Osteoblast (primary cell): ENCODE data around the gene SCAMP5. TPM values are rescaled to one million over a fixed set of nuclear protein-coding genes. Genes with fewer than 3 reads are reported as not detected.

Source experiments
- DNase-seq: peaks from one replicate; pipeline ENCODE4 v3.0.0; 2011; ENCODE audit warnings: low spot score, mixed read lengths; ENCODE audit not compliant: insufficient read length; ENCODE audit errors: missing footprints
- H2AFZ ChIP-seq: 2 replicates; pipeline ENCODE4 v1.6.0; 2011; ENCODE audit warnings: mild to moderate bottlenecking, low read length
- H3K27ac ChIP-seq: 2 replicates; pipeline ENCODE4 v1.5.1; 2011; ENCODE audit warnings: mild to moderate bottlenecking, low read depth, low read length, moderate library complexity
- H3K27me3 ChIP-seq: 2 replicates; pipeline ENCODE4 v1.6.0; 2012; ENCODE audit warnings: mild to moderate bottlenecking, control low read depth, inconsistent platforms, low read length, moderate library complexity; ENCODE audit not compliant: insufficient read depth
- H3K36me3 ChIP-seq: 2 replicates; pipeline ENCODE4 v1.5.1; 2011; ENCODE audit warnings: mild to moderate bottlenecking, low read length, control low read depth, moderate library complexity; ENCODE audit not compliant: insufficient read depth
- H3K4me1 ChIP-seq: 2 replicates; pipeline ENCODE4 v1.5.1; 2011; ENCODE audit warnings: mild to moderate bottlenecking, low read length, control low read depth, moderate library complexity; ENCODE audit not compliant: insufficient read depth
- H3K4me2 ChIP-seq: 2 replicates; pipeline ENCODE4 v1.6.0; 2011; ENCODE audit warnings: mild to moderate bottlenecking, low read length; ENCODE audit not compliant: insufficient read depth
- H3K4me3 ChIP-seq: fragments of 200-600 bp; sonication (generic); 3 replicates; pipeline ENCODE4 v1.5.1; 2012; ENCODE audit warnings: mild to moderate bottlenecking, low read length, inconsistent platforms; ENCODE audit not compliant: insufficient read depth
- H3K79me2 ChIP-seq: 2 replicates; pipeline ENCODE4 v1.6.0; 2012; ENCODE audit warnings: mild to moderate bottlenecking, low read length, control low read depth, inconsistent platforms; ENCODE audit not compliant: insufficient read depth
- H3K9me3 ChIP-seq: 2 replicates; pipeline ENCODE4 v1.5.1; 2011; ENCODE audit warnings: low read depth, low read length, control low read depth
- H4K20me1 ChIP-seq: 2 replicates; pipeline ENCODE4 v1.6.0; 2012; ENCODE audit warnings: mild to moderate bottlenecking, low read length, control low read depth; ENCODE audit not compliant: insufficient read depth
- total RNA-seq: library from RNA; depleted of rRNA; stranded (reverse); fragments of >200 nt; gene quantifications from 2 replicates; pipeline ENCODE4 v1.2.3, GENCODE V29; 2012
- TF ChIP-seq, protein P1 (sequence below): IDR thresholded peaks from 2 replicates; pipeline ENCODE4 v1.5.1; 2011; ENCODE audit warnings: mild to moderate bottlenecking, low read depth, low read length, moderate library complexity; ENCODE audit errors: extremely low read depth

SCAMP5 gene
- total RNA-seq, 1 donor: 1.8 TPM

DNA sequence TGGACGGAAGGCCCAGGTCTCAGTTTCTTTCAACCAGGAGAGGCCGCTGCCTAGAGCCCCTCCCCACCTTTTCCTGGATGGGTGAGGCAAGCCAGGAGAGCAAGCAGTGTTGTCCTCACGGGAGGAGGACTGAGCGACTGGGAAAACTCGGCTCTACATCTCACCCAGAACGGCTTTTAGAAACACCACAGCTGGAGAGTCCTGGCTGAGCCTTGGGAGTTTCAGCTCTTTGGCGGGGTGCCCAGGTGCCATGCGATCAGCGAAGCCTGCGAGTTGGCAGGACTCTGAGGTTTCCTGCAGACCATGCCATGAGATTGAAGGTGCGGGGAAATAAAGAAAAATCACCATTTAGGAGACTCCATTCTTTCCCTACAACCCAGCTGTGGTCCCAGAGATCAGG is 54.0 kb downstream of the SCAMP5 start:
- DNase-seq: no peak
- no peak overlapping the region for H3K4me2 ChIP-seq
- TF ChIP-seq, protein P1, sequence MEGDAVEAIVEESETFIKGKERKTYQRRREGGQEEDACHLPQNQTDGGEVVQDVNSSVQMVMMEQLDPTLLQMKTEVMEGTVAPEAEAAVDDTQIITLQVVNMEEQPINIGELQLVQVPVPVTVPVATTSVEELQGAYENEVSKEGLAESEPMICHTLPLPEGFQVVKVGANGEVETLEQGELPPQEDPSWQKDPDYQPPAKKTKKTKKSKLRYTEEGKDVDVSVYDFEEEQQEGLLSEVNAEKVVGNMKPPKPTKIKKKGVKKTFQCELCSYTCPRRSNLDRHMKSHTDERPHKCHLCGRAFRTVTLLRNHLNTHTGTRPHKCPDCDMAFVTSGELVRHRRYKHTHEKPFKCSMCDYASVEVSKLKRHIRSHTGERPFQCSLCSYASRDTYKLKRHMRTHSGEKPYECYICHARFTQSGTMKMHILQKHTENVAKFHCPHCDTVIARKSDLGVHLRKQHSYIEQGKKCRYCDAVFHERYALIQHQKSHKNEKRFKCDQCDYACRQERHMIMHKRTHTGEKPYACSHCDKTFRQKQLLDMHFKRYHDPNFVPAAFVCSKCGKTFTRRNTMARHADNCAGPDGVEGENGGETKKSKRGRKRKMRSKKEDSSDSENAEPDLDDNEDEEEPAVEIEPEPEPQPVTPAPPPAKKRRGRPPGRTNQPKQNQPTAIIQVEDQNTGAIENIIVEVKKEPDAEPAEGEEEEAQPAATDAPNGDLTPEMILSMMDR: no peak
- no peak overlapping the region for H2AFZ ChIP-seq
- H3K4me1 ChIP-seq: peaks cover 10% of the 10 kb centered on the region
- H3K4me3 ChIP-seq: no peak overlapping the region
- H3K36me3 ChIP-seq: no peaks in the 10 kb centered on the region
- H3K27ac ChIP-seq: no peak overlapping the region
- H3K79me2 ChIP-seq: no peaks in the 10 kb centered on the region
- H3K27me3 ChIP-seq: no peaks in the 10 kb centered on the region
- no peaks in the 10 kb centered on the region for H3K9me3 ChIP-seq
- peaks cover 7% of the 10 kb centered on the region for H4K20me1 ChIP-seq

DNA sequence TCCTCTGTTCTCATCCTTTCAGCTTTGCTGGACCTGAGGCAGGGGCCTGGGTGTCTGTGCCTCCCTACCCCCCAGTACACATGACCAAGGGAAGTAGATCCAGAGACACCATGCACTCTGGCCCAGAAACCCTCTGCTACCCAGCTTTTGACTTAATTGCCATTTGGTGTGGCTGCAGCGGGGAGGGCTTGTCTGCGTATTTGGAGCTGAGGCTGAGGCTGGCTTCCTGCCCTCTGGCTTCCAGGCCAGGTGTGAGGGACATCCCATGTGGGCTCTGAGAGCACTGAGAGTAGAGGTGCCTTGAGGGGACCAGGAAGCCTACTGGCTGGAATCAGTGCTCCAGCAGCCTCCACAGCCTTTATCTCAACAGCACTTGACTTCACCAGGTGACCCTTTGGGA is 54.9 kb downstream of the SCAMP5 start:
- no peak for DNase-seq
- H3K79me2 ChIP-seq: no peaks in the 10 kb centered on the region
- no peaks in the 10 kb centered on the region for H3K36me3 ChIP-seq
- TF ChIP-seq, protein P1: no peak
- no peaks in the 10 kb centered on the region for H3K9me3 ChIP-seq
- no peaks in the 10 kb centered on the region for H3K27me3 ChIP-seq
- H3K4me1 ChIP-seq: peaks cover 10% of the 10 kb centered on the region
- no peak overlapping the region for H3K4me2 ChIP-seq
- no peak overlapping the region for H2AFZ ChIP-seq
- no peak overlapping the region for H3K27ac ChIP-seq
- no peak overlapping the region for H3K4me3 ChIP-seq
- peaks cover 5% of the 10 kb centered on the region for H4K20me1 ChIP-seq

DNA sequence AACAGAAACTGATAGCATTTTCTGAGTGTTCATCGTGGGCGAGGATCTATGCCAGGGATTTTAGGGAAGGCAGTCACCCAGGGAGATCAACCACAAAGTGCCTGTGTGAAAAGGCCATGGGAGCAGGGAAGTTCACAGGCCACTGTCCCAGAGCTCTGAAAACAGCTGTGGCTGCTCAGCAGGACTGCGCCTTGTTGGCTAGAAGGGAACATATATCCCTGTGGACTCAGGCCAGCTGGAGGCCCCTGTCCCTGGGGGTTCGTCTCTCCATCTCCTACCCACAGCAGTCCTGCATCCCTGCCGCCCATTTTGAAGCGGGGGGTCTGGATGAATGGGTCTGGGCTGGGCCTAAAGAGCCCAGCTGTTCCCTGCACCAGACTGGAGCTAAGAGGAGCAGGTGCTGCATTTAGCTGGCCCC is 55.8 kb downstream of the SCAMP5 start:
- no peak overlapping the region for H3K4me3 ChIP-seq
- DNase-seq: no peak
- peaks cover 5% of the 10 kb centered on the region for H4K20me1 ChIP-seq
- H2AFZ ChIP-seq: no peak overlapping the region
- no peak overlapping the region for H3K27ac ChIP-seq
- H3K36me3 ChIP-seq: no peaks in the 10 kb centered on the region
- TF ChIP-seq, protein P1: no peak
- no peaks in the 10 kb centered on the region for H3K79me2 ChIP-seq
- H3K4me2 ChIP-seq: no peak overlapping the region
- H3K9me3 ChIP-seq: no peaks in the 10 kb centered on the region
- peaks cover 10% of the 10 kb centered on the region for H3K4me1 ChIP-seq
- H3K27me3 ChIP-seq: no peaks in the 10 kb centered on the region

DNA sequence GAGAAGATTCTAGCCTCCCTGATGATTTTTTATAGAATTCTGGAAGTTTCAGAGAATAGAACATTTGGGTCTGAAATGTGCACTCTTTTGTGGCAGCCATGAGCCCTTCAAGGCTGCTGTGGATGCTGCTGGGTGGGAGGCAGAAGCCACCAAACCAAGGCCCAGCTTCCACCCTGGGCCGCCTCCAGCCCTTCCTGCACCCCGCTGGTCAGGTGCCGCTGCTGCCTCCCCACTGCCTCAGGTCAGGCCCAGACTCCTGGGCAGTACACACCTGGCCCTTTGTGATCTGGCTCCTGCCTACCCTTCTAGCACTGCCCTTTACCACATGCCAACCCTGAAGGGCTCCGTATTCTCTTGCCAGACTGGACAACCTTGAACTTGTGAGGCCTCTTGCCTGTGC is 56.3 kb downstream of the SCAMP5 start:
- no peak overlapping the region for H3K27ac ChIP-seq
- TF ChIP-seq, protein P1: no peak
- no peaks in the 10 kb centered on the region for H3K27me3 ChIP-seq
- H3K4me1 ChIP-seq: peaks cover 9% of the 10 kb centered on the region
- peaks cover 4% of the 10 kb centered on the region for H4K20me1 ChIP-seq
- H3K79me2 ChIP-seq: no peaks in the 10 kb centered on the region
- no peak overlapping the region for H3K4me2 ChIP-seq
- H3K9me3 ChIP-seq: no peaks in the 10 kb centered on the region
- no peak overlapping the region for H2AFZ ChIP-seq
- no peak for DNase-seq
- H3K4me3 ChIP-seq: no peak overlapping the region
- H3K36me3 ChIP-seq: no peaks in the 10 kb centered on the region
